Activated CD4-positive, alpha-beta T cell treated with anti-CD3 and anti-CD28 coated beads for 36 hours (primary cell): ENCODE data around the gene TSR2. TPM values are rescaled to one million over a fixed set of nuclear protein-coding genes. Genes with fewer than 3 reads are reported as not detected.

Source experiments
- ATAC-seq: fragments of 200-7000 bp; cut with Tn5 transposase; one replicate; pipeline ENCODE4 v1.10.0; 2021; ENCODE audit warnings: mild to moderate bottlenecking, moderate library complexity
- CTCF ChIA-PET: fragments of 350-600 bp; sonication (Branson Sonifier 250); formaldehyde crosslinking; loops from one replicate; lab custom pipeline; 2021; ENCODE audit warnings: antibody characterized with exemption; lab: Charles Lee
- POLR2A ChIA-PET: fragments of 350-600 bp; sonication (Branson Sonifier 250); formaldehyde crosslinking; loops from one replicate; lab custom pipeline; 2021; ENCODE audit warnings: antibody characterized with exemption, inconsistent platforms; lab: Charles Lee
- DNase-seq: peaks from one replicate; pipeline ENCODE4 v3.0.0-alpha.2; 2020
- H3K27ac Mint-ChIP-seq: one replicate; pipeline ENCODE4 v1.8.0; 2021; ENCODE audit warnings: mixed read lengths
- H3K27me3 Mint-ChIP-seq: one replicate; pipeline ENCODE4 v1.8.0; 2021; ENCODE audit warnings: mixed read lengths
- H3K36me3 Mint-ChIP-seq: one replicate; pipeline ENCODE4 v1.8.0; 2021; ENCODE audit warnings: low read depth, mixed read lengths
- H3K4me1 Mint-ChIP-seq: one replicate; pipeline ENCODE4 v1.8.0; 2021; ENCODE audit warnings: mixed read lengths
- H3K4me3 Mint-ChIP-seq: one replicate; pipeline ENCODE4 v1.8.0; 2021; ENCODE audit warnings: mild to moderate bottlenecking, moderate library complexity, mixed read lengths
- H3K9me3 Mint-ChIP-seq: one replicate; pipeline ENCODE4 v1.8.0; 2021; ENCODE audit warnings: low read depth, mixed read lengths
- intact Hi-C, 2 experiments: fragments of 100-400 bp; cut with DNase I in 1 of 2; cut with micrococcal nuclease in 1 of 2; formaldehyde crosslinking; loops; one replicate each; pipeline versions ENCODE4 v1.14.2 to v1.15.1; 2022 to 2024; cut with DNase I, micrococcal nuclease
- total RNA-seq, 2 experiments: library from RNA; stranded (reverse); gene quantifications; one replicate each; pipeline ENCODE4 v1.2.3, GENCODE V29; 2021

The TSR2 gene
- total RNA-seq, 2 experiments from 2014 or later = 31.0 to 34.1 TPM

DNA sequence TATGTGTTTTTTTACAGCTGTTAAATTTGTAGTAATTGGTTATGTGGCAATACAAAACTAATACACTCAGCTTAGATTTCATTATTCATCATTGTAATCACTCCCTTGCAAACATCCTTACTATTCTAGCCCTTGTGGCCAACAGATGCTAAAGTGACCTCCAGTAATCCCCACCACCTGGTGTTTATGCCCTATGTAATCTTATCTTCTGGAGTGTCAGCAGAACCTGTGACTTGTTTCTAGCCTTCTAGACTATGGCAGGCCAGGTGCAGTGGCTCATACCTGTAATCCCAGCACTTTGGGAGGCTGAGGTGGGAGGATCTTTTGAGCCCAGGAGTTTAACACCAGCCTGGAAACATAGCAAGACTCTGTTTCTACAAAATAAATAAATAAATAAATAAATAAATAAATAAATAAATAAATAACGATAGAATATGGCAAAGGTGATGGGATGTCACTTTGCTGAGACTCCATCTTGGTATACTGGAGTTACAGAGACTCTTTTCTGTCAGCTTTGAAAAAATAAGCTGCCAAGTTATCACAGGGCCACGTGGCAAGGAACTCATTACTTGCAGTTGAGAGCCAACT is 12.3 kb upstream of the TSR2 start:
- Mint-ChIP-seq H3K36me3 (no peaks in the 10 kb centered on the region), H3K4me3 (no peak overlapping the region), H3K27me3 (no peaks in the 10 kb centered on the region), H3K27ac (no peak overlapping the region), H3K4me1 (no peaks in the 10 kb centered on the region), H3K9me3 (no peaks in the 10 kb centered on the region)
- no peak for DNase-seq
- ChIA-PET CTCF (interaction anchor here (1.1 kb wide), 1 partner anchor 385 kb away, joined by 5 read pairs; no protein-coding TSS in a partner anchor), POLR2A (no interaction called here)
- ATAC-seq = no peak
- intact Hi-C loops = no loop called here

- DNase-seq = no peak
- no peak for ATAC-seq
- CTCF ChIA-PET = no interaction called here
- no peaks in the 10 kb centered on the region for H3K9me3 Mint-ChIP-seq
- H3K27me3 Mint-ChIP-seq = no peaks in the 10 kb centered on the region
- intact Hi-C loops = no loop called here
- no peaks in the 10 kb centered on the region for H3K4me1 Mint-ChIP-seq
- POLR2A ChIA-PET = no interaction called here
- H3K4me3 Mint-ChIP-seq = no peak overlapping the region
- no peak overlapping the region for H3K27ac Mint-ChIP-seq
- no peaks in the 10 kb centered on the region for H3K36me3 Mint-ChIP-seq
Observed at GRCh38 chrX:54430519-54430918, 9.7 kb upstream of the TSR2 start.

DNA sequence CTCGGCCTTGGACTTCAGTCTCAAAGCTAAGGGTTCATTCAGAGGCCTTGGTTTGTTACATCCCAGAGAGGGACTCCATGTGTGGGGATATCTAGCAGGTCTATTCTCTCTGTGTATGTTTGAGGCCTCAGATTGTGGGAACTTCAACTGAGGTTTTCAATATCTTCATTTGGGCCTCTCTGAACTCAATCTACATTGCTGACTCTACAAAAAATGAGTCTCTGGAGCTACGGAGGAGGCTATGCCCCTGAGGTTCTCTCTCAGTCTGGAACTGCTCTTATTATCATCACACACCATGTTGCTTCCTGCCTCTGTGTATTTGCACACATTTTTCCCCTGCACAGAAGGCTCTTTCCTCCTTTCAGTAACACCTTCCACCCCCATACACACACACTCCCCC is 5.1 kb upstream of the TSR2 start:
- Mint-ChIP-seq H3K4me3 (no peak overlapping the region), H3K27ac (no peak overlapping the region), H3K9me3 (no peaks in the 10 kb centered on the region), H3K4me1 (peaks cover 3% of the 10 kb centered on the region), H3K36me3 (no peaks in the 10 kb centered on the region), H3K27me3 (no peaks in the 10 kb centered on the region)
- intact Hi-C loops = no loop called here
- DNase-seq = no peak
- POLR2A ChIA-PET = no interaction called here
- ATAC-seq = no peak
- CTCF ChIA-PET = no interaction called here

- H3K36me3 Mint-ChIP-seq = peaks cover 22% of the 10 kb centered on the region
- no peak for ATAC-seq
- no peak overlapping the region for H3K27ac Mint-ChIP-seq
- intact Hi-C loops = loop anchor here in 1 of 2 experiments (5.0 kb wide), 3 partner anchors 560 to 1275 kb away; partner anchors contain the start of genes APEX2, RIBC1, RRAGB and SMC1A
- ChIA-PET POLR2A (no interaction called here), CTCF (no interaction called here)
- H3K4me1 Mint-ChIP-seq = peaks cover 18% of the 10 kb centered on the region
- H3K4me3 Mint-ChIP-seq = no peak overlapping the region
- H3K9me3 Mint-ChIP-seq = no peaks in the 10 kb centered on the region
- no peak for DNase-seq
- no peaks in the 10 kb centered on the region for H3K27me3 Mint-ChIP-seq
Observed at GRCh38 chrX:54442790-54443189, 2.6 kb downstream of the TSR2 start.

DNA sequence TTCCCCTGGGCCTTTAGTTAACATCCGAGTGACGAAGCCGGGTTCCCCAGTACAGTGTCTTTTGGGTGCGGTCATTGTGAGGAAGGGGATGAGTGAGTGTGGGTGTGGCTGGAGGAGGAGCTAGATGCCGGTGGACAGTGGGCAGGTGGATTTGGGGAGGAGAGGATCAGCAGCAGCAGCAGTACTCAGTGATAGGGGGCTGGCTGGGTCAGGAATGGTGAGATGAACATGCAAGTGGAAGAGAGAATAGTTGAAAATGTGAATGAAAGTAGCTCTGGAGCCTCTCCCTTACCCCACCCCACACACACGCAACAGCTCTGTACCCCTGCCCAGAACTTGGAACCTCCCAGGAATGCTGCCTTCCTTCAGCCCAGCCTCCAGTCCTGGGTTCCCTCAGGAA is 4.5 kb downstream of the TSR2 start:
- Mint-ChIP-seq H3K4me3 (no peak overlapping the region), H3K27me3 (no peaks in the 10 kb centered on the region), H3K9me3 (no peaks in the 10 kb centered on the region), H3K27ac (no peak overlapping the region), H3K4me1 (peaks cover 18% of the 10 kb centered on the region), H3K36me3 (peaks cover 22% of the 10 kb centered on the region)
- ChIA-PET CTCF (no interaction called here), POLR2A (no interaction called here)
- intact Hi-C loops = loop anchor here in 1 of 2 experiments (5.0 kb wide), 3 partner anchors 558 to 1273 kb away; partner anchors contain the start of genes APEX2, RIBC1, RRAGB and SMC1A
- ATAC-seq (no peak), DNase-seq (no peak)

GRCh38 chrX:54446084-54446483 is 5.9 kb downstream of the TSR2 start:
- ChIA-PET CTCF (no interaction called here), POLR2A (no interaction called here)
- no peaks in the 10 kb centered on the region for H3K27me3 Mint-ChIP-seq
- no peaks in the 10 kb centered on the region for H3K9me3 Mint-ChIP-seq
- ATAC-seq (no peak), DNase-seq (no peak)
- H3K4me3 Mint-ChIP-seq = no peak overlapping the region
- H3K27ac Mint-ChIP-seq = no peak overlapping the region
- intact Hi-C loops = no loop called here
- H3K4me1 Mint-ChIP-seq = peaks cover 15% of the 10 kb centered on the region
- peaks cover 24% of the 10 kb centered on the region for H3K36me3 Mint-ChIP-seq

DNA sequence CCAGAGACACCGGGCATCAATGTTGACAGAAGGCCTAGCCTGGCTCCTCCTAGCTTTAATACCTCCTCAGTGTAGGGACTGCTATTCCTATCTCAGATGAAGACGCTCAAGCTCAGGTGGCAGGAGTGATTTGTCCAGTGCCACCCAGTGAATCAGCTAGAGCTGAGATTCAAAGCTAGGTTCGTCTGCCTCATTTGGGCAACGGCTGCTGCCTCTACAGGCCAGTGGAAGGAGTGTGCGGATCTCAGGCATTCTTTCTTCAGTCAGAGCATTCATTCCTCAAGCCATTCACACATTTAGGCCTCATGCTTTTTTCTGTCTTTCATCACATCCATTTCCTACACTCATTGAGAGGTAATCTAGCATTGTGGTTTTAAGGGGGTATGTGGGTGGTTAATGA is 7.3 kb downstream of the TSR2 start:
- H3K4me1 Mint-ChIP-seq = peaks cover 4% of the 10 kb centered on the region
- peak; percentile 8 for DNase-seq
- no peak overlapping the region for H3K27ac Mint-ChIP-seq
- ChIA-PET CTCF (interaction anchor here (0.7 to 1.2 kb wide), 3 partner anchors 18 to 612 kb away, joined by 3 to 4 read pairs (median 4); no protein-coding TSS in a partner anchor), POLR2A (interaction anchor here (0.6 kb wide), 1 partner anchor 1390 kb away, joined by 4 read pairs; no protein-coding TSS in a partner anchor)
- H3K36me3 Mint-ChIP-seq = peaks cover 20% of the 10 kb centered on the region
- H3K9me3 Mint-ChIP-seq = no peaks in the 10 kb centered on the region
- intact Hi-C loops = no loop called here
- H3K27me3 Mint-ChIP-seq = no peaks in the 10 kb centered on the region
- H3K4me3 Mint-ChIP-seq = no peak overlapping the region
- peak; percentile 53 for ATAC-seq

DNA sequence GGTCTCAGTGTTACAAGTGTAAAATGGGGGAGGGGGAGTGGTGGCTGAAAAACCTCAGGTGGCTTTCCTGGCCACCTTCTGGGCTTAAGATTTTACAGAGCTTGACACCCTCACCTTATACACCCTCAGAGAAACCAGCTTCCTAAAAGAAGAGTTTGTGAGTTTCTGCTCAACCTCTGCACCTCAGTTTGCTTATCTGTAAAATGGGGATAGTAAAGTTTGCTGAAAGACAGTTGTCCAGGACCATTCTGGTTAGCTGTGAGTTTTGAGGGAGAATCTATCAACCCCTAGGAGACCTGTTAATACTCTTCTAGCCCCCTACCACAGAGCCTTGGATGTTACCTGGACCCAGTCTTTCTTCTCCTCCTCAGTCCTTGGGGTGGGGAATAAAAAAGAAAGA is 9.7 kb downstream of the TSR2 start:
- intact Hi-C loops = no loop called here
- Mint-ChIP-seq H3K36me3 (peaks cover 7% of the 10 kb centered on the region), H3K4me3 (no peak overlapping the region), H3K27ac (no peak overlapping the region), H3K27me3 (no peaks in the 10 kb centered on the region), H3K9me3 (no peaks in the 10 kb centered on the region), H3K4me1 (no peaks in the 10 kb centered on the region)
- CTCF ChIA-PET = no interaction called here
- POLR2A ChIA-PET = no interaction called here
- DNase-seq (no peak), ATAC-seq (no peak)

GRCh38 chrX:54452920-54453319 is 12.7 kb downstream of the TSR2 start:
- Mint-ChIP-seq H3K9me3 (no peaks in the 10 kb centered on the region), H3K4me1 (no peaks in the 10 kb centered on the region), H3K27ac (no peak overlapping the region), H3K4me3 (no peak overlapping the region), H3K27me3 (no peaks in the 10 kb centered on the region), H3K36me3 (peaks cover 2% of the 10 kb centered on the region)
- DNase-seq (no peak), ATAC-seq (peak; percentile 26)
- ChIA-PET CTCF (interaction anchor here (1.1 kb wide), 1 partner anchor 12 kb away, joined by 3 read pairs; no protein-coding TSS in a partner anchor), POLR2A (no interaction called here)
- intact Hi-C loops = no loop called here

- Mint-ChIP-seq H3K9me3 (no peaks in the 10 kb centered on the region), H3K4me1 (no peaks in the 10 kb centered on the region), H3K4me3 (no peak overlapping the region), H3K27ac (no peak overlapping the region), H3K27me3 (no peaks in the 10 kb centered on the region), H3K36me3 (no peaks in the 10 kb centered on the region)
- ChIA-PET POLR2A (no interaction called here), CTCF (interaction anchor here (0.5 kb wide), 1 partner anchor 111 kb away, joined by 3 read pairs; no protein-coding TSS in a partner anchor)
- intact Hi-C loops = no loop called here
- no peak for ATAC-seq
- DNase-seq = no peak
Observed at GRCh38 chrX:54470054-54470760, 30.0 kb downstream of the TSR2 start.

DNA sequence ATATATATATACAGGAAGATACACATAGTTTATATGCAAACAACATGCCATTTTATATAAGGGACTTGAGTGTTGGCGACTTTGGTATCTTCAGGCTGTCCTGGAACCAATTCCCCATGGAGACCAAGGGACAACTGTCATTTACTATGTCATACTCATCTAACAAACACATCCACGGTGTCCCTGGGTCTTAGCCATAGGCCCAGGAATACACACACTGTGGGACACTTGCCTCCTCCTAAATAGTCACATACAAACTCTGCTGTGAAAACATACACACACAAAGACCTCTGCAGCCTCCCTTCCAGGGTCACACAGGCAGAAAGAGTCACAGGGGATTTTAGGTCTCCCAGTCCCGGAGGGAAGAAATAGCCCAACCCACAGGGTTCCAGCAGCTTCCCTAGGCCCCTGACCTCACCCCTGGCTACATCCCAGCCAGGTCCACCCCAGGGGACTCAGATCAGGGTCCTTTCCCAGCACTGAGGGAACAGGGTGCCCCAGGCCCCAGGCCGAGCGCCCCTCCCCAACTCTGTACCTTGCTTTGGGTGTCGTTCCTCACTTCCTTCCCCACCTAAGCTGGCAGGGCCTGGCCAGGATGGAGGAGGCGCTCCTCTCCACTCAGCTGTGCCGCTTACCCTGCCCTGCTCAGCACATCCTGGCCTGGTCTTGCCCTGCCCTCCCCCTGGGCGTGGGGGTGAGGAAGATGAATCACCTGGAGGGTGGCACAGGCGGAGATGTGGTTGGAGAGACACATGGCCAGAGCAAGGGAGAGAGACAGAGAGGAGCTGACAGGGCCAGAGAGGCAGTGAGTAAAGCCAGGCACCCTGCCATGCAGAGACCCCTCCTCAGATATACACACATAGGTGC is 34.0 kb downstream of the TSR2 start:
- intact Hi-C loops = no loop called here
- ChIA-PET POLR2A (no interaction called here), CTCF (no interaction called here)
- ATAC-seq (peak; percentile 36), DNase-seq (no peak)
- Mint-ChIP-seq H3K9me3 (no peaks in the 10 kb centered on the region), H3K4me1 (no peaks in the 10 kb centered on the region), H3K4me3 (no peak overlapping the region), H3K27me3 (no peaks in the 10 kb centered on the region), H3K27ac (no peak overlapping the region), H3K36me3 (no peaks in the 10 kb centered on the region)
